CD8-positive, alpha-beta memory T cell (primary cell): ENCODE measurements around the gene SLC6A5. TPM values are rescaled to one million over a fixed set of nuclear protein-coding genes. Genes with fewer than 3 reads are reported as not detected.

Experiments
- CTCF ChIA-PET: fragments of 350-600 bp; sonication (Branson Sonifier 250); formaldehyde crosslinking; loops from one replicate; lab custom pipeline; 2021; ENCODE audit warnings: antibody characterized with exemption; lab: Charles Lee
- POLR2A ChIA-PET: fragments of 350-600 bp; sonication (Branson Sonifier 250); formaldehyde crosslinking; loops from one replicate; lab custom pipeline; 2021; ENCODE audit warnings: antibody characterized with exemption; lab: Charles Lee
- DNase-seq, 5 donors: peaks; one replicate each; pipeline versions ENCODE4 v3.0.0 to v3.0.0-alpha.2; 2020 to 2022; ENCODE audit warnings: mixed read lengths in 1 of 5
- H3K27ac ChIP-seq: one replicate; pipeline ENCODE4 v1.7.0; 2013; ENCODE audit warnings: low read depth, mild to moderate bottlenecking, low read length, moderate library complexity
- H3K27me3 ChIP-seq: 2 replicates; pipeline ENCODE4 v1.7.0; 2013; ENCODE audit warnings: low read length, mild to moderate bottlenecking; ENCODE audit not compliant: insufficient read depth, poor library complexity, severe bottlenecking
- H3K36me3 ChIP-seq: 2 replicates; pipeline ENCODE4 v1.7.0; 2013; ENCODE audit warnings: mild to moderate bottlenecking, low read length, moderate library complexity; ENCODE audit not compliant: insufficient read depth
- H3K4me1 ChIP-seq: 2 replicates; pipeline ENCODE4 v1.7.0; 2013; ENCODE audit warnings: mild to moderate bottlenecking, low read length, moderate library complexity; ENCODE audit not compliant: insufficient read depth
- H3K4me3 ChIP-seq: 2 replicates; pipeline ENCODE4 v1.7.0; 2013; ENCODE audit warnings: mild to moderate bottlenecking, low read length
- H3K9me3 ChIP-seq: 2 replicates; pipeline ENCODE4 v1.7.0; 2013; ENCODE audit warnings: mild to moderate bottlenecking, low read length
- H3K27ac Mint-ChIP-seq, 8 donors: one replicate each; pipeline ENCODE4 v1.8.0; 2020 to 2021; ENCODE audit warnings: mixed read lengths in 8 of 8, mild to moderate bottlenecking in 6 of 8, inconsistent platforms in 3 of 8, moderate library complexity in 3 of 8
- H3K27me3 Mint-ChIP-seq, 2 donors: one replicate each; pipeline ENCODE4 v1.8.0; 2020 to 2021; ENCODE audit warnings: mixed read lengths in 2 of 2, mild to moderate bottlenecking in 1 of 2, moderate library complexity in 1 of 2
- H3K36me3 Mint-ChIP-seq, 3 donors: one replicate each; pipeline ENCODE4 v1.8.0; 2020 to 2021; ENCODE audit warnings: mixed read lengths in 3 of 3, inconsistent platforms in 1 of 3, mild to moderate bottlenecking in 1 of 3
- H3K4me1 Mint-ChIP-seq, 3 donors: one replicate each; pipeline ENCODE4 v1.8.0; 2020 to 2021; ENCODE audit warnings: mixed read lengths in 3 of 3, inconsistent platforms in 1 of 3, mild to moderate bottlenecking in 1 of 3
- H3K4me3 Mint-ChIP-seq, 7 donors: one replicate each; pipeline ENCODE4 v1.8.0; 2020 to 2021; ENCODE audit warnings: mixed read lengths in 7 of 7, mild to moderate bottlenecking in 6 of 7, moderate library complexity in 4 of 7, inconsistent platforms in 2 of 7
- H3K9me3 Mint-ChIP-seq, 5 donors: one replicate each; pipeline ENCODE4 v1.8.0; 2020 to 2022; ENCODE audit warnings: mixed read lengths in 5 of 5, mild to moderate bottlenecking in 3 of 5, moderate library complexity in 2 of 5, inconsistent platforms in 1 of 5
- polyA plus RNA-seq: library from polyadenylated mRNA; unstranded; fragments of 300-500 nt; fragmentation: Illumina TruSeq; gene quantifications from one replicate; pipeline ENCODE4 v1.2.3, GENCODE V29; 2021
- total RNA-seq, 2 experiments: library from RNA; stranded (reverse); gene quantifications; one replicate each; pipeline ENCODE4 v1.2.3, GENCODE V29; 2021

Gene SLC6A5
- total and polyA plus RNA-seq, 3 experiments from 2014 or later, result not detected

DNA sequence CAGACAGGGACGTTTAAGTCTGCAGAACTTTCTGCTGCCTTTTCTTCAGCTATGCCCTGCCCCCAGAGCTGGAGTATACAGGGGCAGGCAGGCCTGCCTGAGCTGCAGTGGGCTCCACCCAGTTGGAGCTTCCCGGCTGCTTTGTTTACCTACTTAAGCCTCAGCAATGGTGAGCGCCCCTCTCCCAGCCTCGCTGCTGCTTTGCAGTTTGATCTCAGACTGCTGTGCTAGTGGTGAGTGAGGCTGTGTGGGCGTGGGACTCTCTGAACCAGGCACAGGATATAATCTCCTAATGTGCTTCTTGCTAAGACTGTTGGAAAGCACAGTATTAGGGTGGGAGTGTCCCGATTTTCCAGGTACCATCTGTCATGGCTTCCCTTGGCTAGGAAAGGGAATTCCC lies 108.5 kb downstream of the SLC6A5 start:
- H3K27ac Mint-ChIP-seq, result no peak overlapping the region
- H3K9me3 Mint-ChIP-seq, result peaks cover 5 to 17% (median 13%) of the 10 kb centered on the region in 5 donors
- no peaks in the 10 kb centered on the region for H3K27me3 Mint-ChIP-seq
- H3K4me1 Mint-ChIP-seq, result no peaks in the 10 kb centered on the region
- H3K4me3 Mint-ChIP-seq, result no peak overlapping the region
- H3K9me3 ChIP-seq, result no peaks in the 10 kb centered on the region
- no peaks in the 10 kb centered on the region for H3K36me3 ChIP-seq
- no peak overlapping the region for H3K27ac ChIP-seq
- no peaks in the 10 kb centered on the region for H3K27me3 ChIP-seq
- POLR2A ChIA-PET, result no interaction called here
- H3K36me3 Mint-ChIP-seq, result peaks cover 0 to 2% (median 0%) of the 10 kb centered on the region in 3 donors
- DNase-seq, result no peak
- CTCF ChIA-PET, result no interaction called here
- H3K4me3 ChIP-seq, result no peak overlapping the region
- no peaks in the 10 kb centered on the region for H3K4me1 ChIP-seq

Other genes starting within 250 kb of the SLC6A5 start
- 10 to 100 TPM; 50.7 to 52.4 TPM for gene HTATIP2, start 235.9 kb upstream of the SLC6A5 start, total RNA-seq
- 49.6 TPM for gene HTATIP2, start 235.9 kb upstream of the SLC6A5 start, polyA plus RNA-seq
- 10 to 100 TPM; 50.0 to 54.4 TPM for gene PRMT3, start 211.9 kb upstream of the SLC6A5 start, total RNA-seq
- gene PRMT3, start 211.9 kb upstream of the SLC6A5 start, polyA plus RNA-seq, result 5.4 TPM
- gene NELL1, start 70.0 kb downstream of the SLC6A5 start, total RNA-seq, result not detected
- gene NELL1, start 70.0 kb downstream of the SLC6A5 start, polyA plus RNA-seq, result not detected